Kasumi-1 (cell line): Measurements from ENCODE around the gene NUBP1.

Experiments used
- DNase-seq, 2 experiments: peaks; one replicate each; lab custom pipeline; 2025; lab: John Stamatoyannopoulos, UW

The NUBP1 gene

DNA sequence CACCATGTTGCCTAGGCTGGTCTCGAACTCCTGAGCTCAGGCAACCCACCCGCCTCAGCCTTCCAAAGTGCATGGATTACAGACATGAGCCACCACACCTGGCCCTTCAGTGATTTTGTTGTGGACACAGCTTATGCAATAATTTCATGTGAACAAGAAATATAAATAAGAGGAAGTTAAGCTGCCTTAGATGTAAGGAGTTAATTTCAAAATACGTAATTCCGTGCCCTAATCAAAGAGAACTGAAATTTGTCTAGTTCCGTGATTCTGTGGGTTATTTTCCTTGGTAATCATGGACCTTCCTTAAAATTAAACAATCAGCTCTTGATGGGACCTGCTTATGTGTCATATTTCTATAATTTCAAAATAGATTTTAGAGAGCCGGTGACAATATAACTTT lies 63.1 kb downstream of the NUBP1 start:
- no peak for DNase-seq

DNA sequence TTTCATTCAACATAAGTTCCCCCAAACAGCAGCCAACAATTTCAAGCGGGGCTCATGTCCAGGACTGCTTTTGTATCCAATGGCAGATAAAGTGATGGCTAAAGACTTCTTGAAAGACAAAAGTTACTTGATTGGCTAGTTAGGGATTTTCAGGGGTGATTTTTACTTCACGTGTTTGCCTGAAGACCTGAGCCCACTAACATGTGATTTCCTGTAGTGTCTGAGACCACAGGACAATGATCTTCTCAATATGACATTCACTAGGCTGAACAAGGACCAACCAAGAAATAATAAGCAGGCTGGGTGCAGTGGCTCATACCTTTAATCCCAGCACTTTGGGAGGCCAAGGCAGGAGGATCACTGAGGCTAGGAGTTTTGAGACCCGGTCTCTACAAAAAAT lies 64.6 kb downstream of the NUBP1 start:
- no peak for DNase-seq

DNA sequence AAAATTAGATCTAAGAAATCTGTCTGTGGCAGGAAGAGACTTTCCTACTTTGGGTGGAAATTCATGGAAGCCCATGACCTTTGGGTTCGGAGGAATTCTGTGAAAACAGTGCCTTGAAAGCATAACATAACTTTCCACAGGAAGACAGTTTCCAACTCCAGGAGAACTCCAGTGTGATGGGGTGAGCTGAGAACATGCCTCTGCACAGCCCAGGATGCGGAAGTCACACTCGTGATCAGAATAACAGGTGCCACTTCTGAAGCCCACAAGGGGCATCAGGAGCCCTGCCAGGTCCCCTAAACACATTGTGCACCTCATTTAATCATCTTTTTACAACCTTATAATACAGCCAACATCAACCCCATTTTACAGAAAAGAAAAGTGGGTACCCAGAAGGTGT lies 65.2 kb downstream of the NUBP1 start:
- no peak for DNase-seq

DNA sequence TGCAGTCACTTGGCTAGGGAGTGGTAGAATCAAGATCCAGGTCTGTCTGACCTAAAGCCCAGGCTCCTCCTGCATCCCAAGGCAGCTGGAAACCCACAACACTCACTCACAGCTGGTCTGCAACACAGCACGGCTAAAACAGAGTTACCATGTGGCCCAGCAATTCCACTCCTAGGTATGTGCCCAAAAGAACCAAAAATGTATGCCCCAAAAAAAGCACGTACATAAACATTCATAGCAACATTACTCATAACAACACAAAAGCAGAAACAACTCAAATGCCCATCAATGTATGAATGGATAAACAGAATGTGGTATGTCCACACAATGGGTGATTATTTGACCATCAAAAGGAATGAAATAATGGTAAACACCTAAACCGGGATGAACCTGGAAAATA lies 66.1 kb downstream of the NUBP1 start:
- no peak for DNase-seq

DNA sequence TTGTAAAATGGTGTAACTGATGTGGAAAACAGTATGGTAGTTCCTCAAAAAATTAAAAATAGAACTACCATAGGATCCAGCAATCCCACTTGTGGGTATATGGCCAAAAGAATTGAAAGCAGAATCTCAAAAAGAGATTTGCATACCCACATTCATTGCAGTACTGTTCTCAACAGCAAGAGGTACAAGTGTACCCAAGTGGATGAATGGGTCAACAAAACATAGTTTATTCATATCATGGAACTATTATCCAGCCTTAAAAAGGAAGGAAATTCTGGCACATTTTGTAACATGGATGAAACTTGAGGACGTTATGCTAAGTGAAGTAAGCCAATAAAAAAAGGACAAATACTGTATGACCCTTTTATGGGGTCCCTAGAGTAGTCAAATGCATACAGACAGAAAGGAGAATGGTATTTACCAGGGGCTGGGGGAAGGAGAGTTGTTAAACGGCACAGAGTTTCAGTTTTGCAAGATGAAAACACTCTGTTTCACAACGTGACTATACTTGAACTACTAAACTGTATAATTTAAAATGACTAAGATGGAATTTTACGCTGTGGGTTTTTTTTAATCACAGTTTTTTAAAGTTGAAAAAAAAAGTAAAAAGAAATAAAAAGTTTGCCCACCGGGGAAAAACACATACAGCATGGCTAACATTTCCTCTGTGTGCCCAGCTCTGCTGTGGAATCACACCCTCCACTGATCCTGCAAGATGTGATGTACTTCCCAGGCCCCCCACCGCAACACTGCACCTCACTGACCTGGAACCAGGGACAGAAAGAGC lies 68.9 kb downstream of the NUBP1 start:
- DNase-seq = no peak

DNA sequence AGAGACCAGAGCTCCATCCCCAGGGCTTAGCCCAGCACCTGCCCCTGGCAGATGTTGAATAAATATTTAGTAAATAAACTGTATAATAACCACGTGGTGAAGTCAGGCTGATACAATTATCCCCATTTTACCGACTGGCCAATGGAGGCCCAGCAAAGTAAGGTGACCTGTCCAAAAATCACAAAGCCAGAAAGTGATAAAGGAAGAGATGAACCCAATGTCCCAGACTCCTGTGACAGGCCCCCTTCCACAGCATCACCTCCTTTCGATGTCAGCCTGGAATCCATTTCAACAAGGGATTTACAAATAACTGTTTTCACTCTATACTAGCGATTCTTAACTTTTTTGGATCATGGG lies 69.4 kb downstream of the NUBP1 start:
- no peak for DNase-seq

DNA sequence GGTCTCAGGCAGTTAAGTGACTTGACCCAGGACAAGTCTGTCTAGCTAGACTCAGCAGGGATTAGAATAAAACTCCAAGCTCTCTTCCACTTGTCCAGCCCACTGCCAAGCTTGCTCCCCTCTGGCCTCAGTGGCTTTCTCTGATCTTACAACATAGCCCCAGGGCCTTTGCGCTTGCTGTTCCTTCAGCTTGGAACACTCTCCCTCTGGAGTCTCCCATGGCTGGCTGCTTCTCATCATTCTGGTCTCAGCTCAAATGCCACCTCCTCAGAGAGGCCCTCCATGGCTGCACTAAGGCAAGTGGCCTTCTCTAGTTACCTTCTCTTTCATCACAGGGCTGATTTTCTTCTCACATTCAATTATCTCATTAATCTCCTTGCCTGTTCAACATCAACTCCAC lies 73.9 kb downstream of the NUBP1 start:
- no peak for DNase-seq

DNA sequence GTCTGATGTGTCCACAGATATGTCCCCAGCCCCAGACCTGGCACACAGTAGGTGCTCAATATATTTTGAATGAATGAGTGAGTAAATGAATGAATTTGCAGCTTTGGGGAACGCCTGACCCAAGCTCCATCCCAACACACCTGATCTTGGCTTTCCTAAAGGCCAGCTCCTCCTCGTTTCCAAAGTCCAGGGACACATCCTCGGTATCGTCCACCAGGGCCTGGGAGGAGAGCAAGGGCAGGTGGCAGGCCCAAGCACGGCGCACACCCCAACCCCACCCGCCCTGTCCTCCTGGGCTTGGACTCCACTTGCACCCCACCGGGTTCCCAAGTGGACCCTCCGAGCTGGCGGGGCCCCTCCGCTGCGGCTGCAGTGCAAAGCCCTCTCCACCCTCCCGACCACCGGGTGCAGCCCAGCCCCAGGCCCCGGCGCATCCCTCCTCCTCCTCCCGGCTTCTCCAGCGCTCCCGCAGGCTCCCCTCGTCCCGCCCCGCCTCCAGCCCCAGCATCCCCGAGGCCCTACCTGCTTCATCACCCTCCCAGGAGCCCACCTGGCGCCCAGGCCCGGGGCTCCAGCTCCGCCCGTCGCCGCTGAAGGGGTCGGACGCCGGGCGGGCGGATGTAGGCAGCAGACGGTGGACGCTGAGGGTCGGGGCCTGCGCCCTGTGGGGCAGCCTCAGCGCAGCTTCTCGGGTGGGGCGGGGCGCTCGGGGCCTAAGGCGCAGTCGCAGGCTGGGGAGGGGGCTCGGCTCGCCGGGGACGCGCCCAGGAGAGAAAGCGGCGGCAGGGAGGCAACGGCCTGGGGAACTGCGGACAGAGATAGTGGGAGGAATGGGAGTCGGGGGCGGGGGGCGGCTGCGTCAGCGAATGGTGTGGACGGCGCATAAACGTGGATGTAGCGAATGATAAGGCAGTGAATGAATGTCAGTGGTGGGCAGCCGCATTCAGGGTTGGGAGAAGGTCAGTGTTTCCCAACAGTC lies 74.6 kb downstream of the NUBP1 start, which contains the start of gene TVP23A:
Gene TVP23A, minus strand, starts transcription at position 832 of the 979 bp plus-strand sequence. Its CDS starts 301 bp downstream, at position 531.
- no peak for DNase-seq
